GM18867 (cell line): ENCODE results near the gene OPRL1.
"Not testable (repeated sequence)": the region's sequence is repeated elsewhere in the genome, so short reads cannot be mapped to it uniquely, and the experiment has no call there.

Source experiments
- ATAC-seq: cut with Tn5 transposase; IDR thresholded peaks from one replicate; pipeline ENCODE4 v1.9.1; 2021; ENCODE audit warnings: mild to moderate bottlenecking, moderate library complexity; ENCODE audit not compliant: unreplicated experiment

The OPRL1 gene

GRCh38 chr20:64114356-64114971, 34.6 kb downstream of the OPRL1 start:
- ATAC-seq = no peak

DNA sequence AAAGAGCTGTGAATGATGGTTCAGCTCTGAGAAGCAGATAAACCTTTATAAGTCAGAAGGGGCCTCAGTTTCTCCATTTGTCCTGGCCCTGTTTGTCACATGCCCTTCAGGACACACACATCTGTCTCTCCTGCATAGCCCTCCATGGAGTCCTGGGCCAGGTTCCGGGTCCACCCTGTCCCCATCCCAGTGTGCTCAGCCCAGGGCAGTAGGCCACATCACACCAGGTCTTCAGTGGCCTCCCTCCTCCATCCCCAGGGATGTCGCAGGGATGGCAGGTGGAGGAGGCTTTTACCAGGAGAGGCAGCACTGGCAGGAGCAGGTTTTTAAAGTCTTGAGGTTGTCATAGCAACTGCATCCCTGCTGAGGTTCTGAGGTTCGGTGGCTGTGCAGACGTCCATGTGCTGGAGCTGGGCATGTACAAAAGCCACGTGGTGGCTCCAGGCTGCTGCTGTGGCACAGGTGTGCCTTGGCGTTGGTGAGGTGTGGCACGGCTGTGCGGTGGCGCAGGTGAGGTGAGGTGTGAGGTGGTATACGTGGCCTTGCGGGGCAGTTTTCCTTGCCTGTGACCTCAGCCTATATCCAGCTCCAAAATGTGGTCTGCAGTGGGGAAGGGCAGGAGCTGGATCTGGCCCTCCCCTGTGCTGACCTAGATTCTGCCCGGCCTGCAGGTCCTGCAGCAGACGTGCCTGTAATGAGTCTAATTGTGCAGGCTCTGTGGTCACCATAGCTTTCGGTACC, 35.5 kb downstream of the OPRL1 start:
- ATAC-seq = no peak

DNA sequence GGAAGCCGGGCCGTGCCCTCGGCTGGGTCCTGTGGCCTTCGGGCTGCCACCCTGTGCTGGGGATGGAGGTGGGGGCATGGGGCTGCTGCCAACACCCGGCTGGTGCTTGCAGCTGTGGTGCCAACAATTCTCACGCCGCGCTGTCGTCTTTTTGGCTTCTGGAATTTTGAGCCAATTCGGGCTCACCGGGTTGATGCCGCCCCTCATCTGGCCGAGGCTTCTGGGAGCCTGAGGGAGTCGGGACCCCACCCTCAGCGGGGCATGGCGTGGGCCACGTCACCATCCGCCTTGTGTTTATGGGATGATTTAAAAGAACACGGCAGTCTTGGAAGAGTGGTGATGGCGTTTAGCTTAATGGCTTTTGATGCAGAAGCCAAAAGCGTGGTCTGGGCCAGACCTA, 36.1 kb downstream of the OPRL1 start:
- no peak for ATAC-seq

GRCh38 chr20:64116541-64117431, 36.9 kb downstream of the OPRL1 start:
- no peak for ATAC-seq

GRCh38 chr20:64117432-64117777, 37.5 kb downstream of the OPRL1 start:
- ATAC-seq = not testable (repeated sequence)

- no peak for ATAC-seq
Observed at GRCh38 chr20:64119301-64119680, 39.4 kb downstream of the OPRL1 start.

- ATAC-seq = no peak
Observed at GRCh38 chr20:64119681-64120341, 39.9 kb downstream of the OPRL1 start.

- ATAC-seq = no peak
Observed at GRCh38 chr20:64121586-64121985, 41.7 kb downstream of the OPRL1 start.

- ATAC-seq = not testable (repeated sequence)
Observed at GRCh38 chr20:64122927-64123326, 43.0 kb downstream of the OPRL1 start.

- not testable (repeated sequence) for ATAC-seq
Observed at GRCh38 chr20:64123517-64123916, 43.6 kb downstream of the OPRL1 start.

DNA sequence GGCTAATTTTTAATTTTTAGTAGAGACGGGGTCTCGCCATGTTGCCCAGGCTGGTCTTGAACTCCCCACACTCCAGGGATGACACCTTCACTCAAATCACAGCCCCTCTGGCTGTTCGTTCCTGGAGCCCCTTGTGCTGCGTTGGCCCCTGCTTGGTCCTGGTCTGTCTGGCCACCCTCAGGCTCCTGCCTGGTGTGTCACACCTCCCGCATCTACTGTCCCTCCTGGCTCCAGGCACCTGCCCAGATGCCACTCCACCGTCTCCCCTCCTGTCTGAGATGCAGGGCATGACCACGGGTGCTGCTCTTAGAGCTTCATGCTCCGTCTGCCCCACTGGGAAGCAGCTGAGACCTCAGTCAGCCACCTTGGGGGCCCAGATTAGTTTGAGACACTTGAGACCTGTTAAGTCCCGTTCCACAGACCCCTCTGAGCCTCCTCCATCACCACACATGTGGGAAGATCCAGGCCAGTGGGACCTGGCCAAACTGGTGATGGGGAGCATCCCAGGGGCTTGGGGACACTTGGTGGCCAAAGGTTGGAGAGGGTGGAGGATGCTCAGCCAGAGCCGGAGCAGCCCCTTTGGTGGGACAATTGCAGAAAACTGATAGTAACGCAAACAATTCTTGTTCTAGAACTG, 49.4 kb downstream of the OPRL1 start:
- no peak for ATAC-seq

GRCh38 chr20:64130271-64130670, 50.4 kb downstream of the OPRL1 start:
- no peak for ATAC-seq

DNA sequence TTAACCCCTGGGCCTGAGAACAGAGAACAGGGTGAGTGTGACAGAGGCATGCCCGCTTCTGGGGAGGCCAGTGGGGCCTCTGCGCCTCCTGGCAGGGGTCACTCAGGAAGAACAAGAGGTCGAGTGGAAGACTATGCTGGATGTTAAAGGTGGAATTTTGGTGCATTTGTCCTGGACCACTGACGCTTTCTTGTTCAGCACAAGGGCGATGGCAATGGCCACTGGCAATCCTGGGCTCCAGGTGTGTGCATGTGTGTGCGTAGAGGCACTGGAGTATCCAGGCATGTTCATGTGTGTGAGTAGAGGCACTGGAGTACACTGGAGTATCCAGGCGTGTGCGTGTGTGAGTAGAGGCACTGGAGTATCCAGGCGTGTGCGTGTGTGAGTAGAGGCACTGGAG, 51.0 kb downstream of the OPRL1 start:
- no peak for ATAC-seq

- ATAC-seq = no peak
Observed at GRCh38 chr20:64131406-64131805, 51.5 kb downstream of the OPRL1 start.

- no peak for ATAC-seq
Observed at GRCh38 chr20:64133951-64134407, 54.1 kb downstream of the OPRL1 start.

- ATAC-seq = not testable (repeated sequence)
Observed at GRCh38 chr20:64134744-64135143, 54.9 kb downstream of the OPRL1 start.

DNA sequence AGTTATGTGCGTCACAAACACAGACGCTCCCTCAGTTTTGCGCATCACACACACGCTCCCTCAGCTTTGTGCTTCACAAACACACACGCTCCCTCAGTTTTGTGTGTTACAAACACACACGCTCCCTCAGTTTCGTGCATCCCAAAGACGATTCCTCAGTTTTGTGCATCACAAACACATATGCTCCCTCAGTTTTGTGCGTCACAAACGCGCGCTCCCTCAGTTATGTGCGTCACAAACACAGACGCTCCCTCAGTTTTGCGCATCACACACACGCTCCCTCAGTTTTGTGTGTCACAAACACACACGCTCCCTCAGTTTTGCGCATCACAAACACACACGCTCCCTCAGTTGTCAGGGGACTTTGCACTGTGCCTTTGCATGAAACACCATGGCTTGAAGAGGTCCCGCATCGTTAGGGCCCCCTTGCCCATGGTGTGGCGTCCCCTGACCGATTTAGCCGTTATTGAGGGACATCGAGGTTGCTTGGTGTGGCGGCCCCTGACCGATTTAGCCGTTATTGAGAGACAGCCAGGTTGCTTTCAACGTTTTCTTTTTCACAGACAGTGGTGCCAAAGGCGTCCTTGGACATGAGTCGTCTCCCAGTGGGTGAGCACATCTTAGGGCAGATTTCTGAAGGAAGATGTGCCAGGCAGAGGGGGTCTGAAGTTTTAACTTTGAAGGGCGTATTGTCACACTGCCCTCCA, 56.3 kb downstream of the OPRL1 start:
- no peak for ATAC-seq

DNA sequence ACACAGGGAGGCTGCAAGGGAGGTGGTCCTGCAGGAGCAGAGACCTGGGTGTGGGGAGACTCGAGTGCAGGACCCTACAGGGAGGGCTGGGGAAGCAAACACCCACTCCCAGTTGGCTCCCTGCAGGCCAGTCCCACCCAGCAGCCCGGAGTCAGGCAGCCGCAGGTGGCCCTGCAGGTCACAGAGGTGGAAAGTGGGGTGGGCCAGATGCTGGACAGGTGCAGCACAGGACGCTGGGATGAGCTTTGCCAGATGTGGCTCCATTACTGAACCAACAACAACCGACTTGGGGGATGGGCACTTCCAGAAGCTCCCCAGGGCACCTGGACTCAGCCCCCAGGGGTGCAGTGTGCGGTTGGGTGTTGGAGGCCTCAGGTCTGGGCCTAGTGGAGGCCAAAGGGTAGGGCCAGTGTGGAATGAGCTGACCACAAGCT, 57.7 kb downstream of the OPRL1 start:
- no peak for ATAC-seq

DNA sequence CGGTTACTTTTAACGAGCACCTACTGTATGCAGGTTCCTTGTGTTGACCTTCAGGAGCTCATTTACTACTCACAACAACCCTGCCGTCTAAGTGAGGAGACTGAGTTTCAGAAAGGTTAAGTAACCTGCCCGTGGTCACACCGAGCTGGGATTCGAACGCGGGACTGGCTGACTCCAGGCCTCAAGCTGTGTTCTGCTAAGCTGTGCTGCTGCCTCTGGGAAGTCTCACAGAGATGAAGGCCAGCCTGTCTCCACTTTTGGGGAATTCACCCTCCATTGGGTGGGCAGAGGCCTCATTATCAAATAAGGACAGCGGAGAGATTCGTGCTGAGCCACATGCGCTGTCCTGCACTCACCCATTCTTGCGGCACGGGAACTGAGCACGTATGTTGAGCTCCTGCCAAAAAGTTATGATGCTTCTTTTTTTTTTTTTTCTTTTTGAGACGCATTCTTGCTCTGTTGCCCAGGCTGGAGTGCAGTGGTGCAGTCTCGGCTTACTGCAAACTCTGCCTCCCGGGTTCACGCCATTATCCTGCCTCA, 58.5 kb downstream of the OPRL1 start:
- no peak for ATAC-seq
